Loucy (cell line): ENCODE measurements around the gene GPR55.

Experiments used
- CTCF ChIP-seq: fragments of 200-600 bp; sonication (generic); conservative IDR thresholded peaks from 2 replicates; pipeline ENCODE4 v1.5.1; 2014; ENCODE audit warnings: mild to moderate bottlenecking, antibody characterized with exemption, low read length
- EZH2phosphoT487 ChIP-seq: fragments of 200-600 bp; IDR thresholded peaks from 2 replicates; pipeline ENCODE4 v1.6.1; 2018; ENCODE audit warnings: antibody characterized with exemption, mild to moderate bottlenecking, moderate library complexity, borderline replicate concordance

- TF ChIP-seq CTCF, result no peak
- no peak for TF ChIP-seq EZH2phosphoT487
Observed at GRCh38 chr2:230944123-230944653, 19.1 kb upstream of the GPR55 start.
